Measurements from ENCODE around the gene APOBEC3G.

DNA sequence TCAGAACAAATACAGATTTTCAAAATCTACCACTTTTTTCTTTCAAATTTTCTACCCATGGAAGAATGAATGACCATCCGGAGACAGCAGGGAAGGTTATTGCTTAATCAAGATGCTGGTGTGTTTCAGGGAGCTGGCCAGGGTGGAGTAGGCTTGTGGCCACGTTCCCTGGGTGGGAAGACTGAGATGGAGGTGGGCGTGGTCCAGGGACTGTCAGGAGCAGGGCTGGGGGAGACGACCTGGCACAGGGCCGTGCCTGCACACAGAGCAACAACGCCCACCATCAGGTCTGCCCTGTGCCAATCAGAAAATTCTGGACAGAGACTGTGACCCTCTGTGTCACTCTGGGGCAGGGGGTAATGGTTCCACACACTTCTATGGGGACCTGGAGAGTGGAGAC lies 12.9 kb downstream of the APOBEC3G start:
- TF ChIP-seq CTCF (IDR thresholded peaks at IDR 0.05) (no peak), POLR2A (IDR thresholded peaks at IDR 0.05) (no peak)

All from adrenal gland (tissue), 5 donors.